Activated CD4-positive, alpha-beta T cell treated with anti-CD3 and anti-CD28 coated beads, Interleukin-2, amount 50 U/mL, for 48 hours (primary cell): Measurements from ENCODE around the gene SAMD14.

ENCODE experiments used
- DNase-seq, 2 experiments: peaks; one replicate each; pipeline ENCODE4 v3.0.0-alpha.2; 2020

Gene SAMD14

DNA sequence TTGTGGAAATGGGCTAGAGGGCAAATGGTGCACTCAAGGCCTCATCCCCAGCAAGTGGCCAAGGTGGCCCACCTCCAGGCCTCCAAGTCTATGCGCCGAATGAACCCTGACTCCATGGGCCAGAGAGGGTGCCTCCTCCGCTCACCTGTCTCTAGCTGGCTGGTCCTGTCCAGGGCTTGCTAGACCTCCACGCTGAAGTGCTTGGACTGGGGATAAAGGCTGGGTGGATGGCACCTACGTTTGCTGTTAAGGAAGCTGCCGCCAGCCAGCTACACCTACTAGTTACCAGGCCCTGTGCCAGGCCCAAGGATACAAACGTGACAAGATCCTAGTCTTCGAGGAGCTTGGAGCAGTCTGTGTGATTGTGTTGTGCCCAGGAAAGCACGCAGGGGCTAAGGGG is 35.1 kb upstream of the SAMD14 start:
- DNase-seq, result no peak

DNA sequence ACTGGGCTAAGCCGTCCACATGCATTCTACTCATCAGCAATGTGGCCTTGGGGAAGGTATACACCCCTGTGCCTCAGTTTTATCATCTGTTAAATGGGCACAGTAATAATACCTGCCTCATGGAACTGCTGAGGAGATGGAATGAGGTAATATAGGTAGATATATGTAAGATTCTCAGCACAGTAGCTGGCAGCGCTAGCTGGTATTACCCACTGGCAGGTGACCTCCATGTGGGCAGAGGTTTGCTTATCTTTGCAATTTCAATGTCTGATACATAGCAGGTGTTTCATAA is 34.7 kb upstream of the SAMD14 start:
- DNase-seq, result no peak

GRCh38 chr17:50163843-50164696 is 34.1 kb upstream of the SAMD14 start:
- peak in 1 of 2 experiments; percentile 20 for DNase-seq

- no peak for DNase-seq
Observed at GRCh38 chr17:50162466-50163254, 32.7 kb upstream of the SAMD14 start.

DNA sequence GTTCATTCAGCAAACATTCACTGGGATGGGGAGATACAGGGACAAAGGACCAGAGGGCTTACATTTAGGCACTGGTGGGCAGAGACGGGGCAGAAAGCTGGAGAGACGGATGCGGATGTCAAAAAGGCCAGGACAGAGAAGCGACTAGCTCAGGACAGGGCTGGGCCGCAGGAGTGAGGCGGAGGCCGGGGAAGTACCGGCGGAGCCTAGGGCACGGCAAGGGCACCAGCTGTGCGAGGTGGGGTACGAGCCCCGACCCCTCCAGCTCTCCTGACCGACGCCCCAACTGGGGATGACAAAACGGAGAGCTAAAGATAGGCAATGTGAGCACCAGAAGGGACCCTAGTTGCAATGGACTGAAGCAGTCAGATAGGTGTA is 31.9 kb upstream of the SAMD14 start:
- DNase-seq, result no peak

GRCh38 chr17:50161023-50161910 is 31.3 kb upstream of the SAMD14 start:
- peak; percentile 96 to 97 for DNase-seq

- no peak for DNase-seq
Observed at GRCh38 chr17:50157891-50158290, 27.9 kb upstream of the SAMD14 start.

GRCh38 chr17:50155115-50155819 is 25.3 kb upstream of the SAMD14 start:
- DNase-seq, result no peak

DNA sequence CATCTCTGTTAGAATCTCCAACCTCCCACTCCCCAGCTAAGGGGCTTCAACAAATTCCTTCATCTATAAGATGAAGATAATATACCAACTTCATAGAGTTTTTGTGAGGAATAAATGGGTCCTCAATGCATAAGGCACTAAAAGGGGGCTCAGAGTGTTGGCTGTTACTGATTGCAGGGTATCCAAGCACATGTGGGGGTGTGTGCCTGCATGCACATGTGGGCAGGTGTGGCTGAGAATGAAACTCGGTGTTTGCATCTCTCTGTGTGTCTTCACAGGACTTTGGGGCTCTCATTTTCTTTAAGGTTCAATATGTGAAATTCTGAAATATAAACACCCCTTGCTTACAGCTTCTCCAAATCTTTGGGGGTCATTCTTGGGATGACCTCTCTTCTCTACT is 24.6 kb upstream of the SAMD14 start:
- DNase-seq, result no peak

DNA sequence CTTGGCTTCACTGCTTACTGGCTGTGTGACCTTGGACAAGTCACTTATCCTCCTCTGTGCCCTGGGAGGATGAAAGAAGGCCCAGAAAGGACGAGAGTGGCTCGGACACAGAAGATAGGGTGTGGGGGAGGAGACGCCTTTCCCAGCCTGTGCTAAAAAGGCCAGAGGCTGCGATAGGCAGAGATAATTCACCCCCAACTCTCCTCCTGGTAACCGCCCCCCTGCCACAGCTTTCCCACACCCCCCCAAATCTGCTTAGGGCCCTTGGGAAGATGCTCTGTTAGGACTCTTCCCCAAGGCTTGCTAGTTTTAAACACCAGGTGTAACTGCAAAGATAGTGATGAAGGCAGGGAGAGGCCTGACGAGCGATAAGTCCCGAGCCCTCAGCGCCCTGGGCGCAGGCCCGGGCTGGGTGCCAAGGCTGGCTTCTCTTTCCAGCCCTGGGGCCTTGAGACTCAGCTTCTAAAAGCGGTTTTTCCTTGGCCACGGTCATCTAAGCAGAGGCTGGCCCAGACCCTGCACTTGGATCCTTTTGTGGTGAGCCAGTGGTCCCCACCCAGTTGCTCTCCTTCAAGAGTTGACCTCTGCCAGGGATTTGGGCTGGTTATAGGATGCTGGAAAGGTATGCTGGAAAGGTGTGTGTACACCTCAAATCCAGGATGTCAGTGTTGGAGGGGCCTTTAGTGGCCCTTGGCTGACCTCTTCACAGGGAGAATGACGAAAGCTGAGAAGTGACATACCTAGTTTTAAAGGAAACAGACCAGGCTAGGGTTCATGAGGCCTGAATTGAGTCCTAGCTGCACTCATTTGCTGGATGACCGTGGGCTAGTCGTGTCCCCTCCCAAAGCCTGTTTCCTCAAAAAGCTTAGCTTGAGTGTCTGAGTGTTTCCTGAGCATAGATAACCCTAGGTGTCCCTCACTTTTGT is 24.0 kb upstream of the SAMD14 start:
- no peak for DNase-seq

DNA sequence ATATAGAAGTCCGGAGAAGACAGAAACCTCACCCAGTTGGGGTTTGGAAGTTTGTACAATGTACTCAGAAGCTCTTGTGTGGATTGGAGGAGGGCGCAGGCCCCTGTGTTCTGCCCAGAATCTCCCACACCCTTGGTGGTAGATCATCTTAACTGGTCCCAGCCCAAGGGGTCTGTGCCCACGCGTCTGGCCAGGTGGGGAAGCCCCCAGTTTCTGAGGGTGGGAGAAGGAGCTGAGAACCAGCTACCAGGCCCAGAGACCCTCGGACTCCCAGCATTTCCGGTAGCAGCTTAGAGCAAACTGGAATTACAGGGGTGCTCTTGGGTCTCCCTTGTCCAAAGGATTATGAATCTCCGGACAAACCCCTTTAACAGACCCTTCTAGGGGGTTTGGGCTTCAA is 22.8 kb upstream of the SAMD14 start:
- no peak for DNase-seq

GRCh38 chr17:50151937-50152547 is 22.1 kb upstream of the SAMD14 start:
- DNase-seq, result peak; percentile 45 to 65

DNA sequence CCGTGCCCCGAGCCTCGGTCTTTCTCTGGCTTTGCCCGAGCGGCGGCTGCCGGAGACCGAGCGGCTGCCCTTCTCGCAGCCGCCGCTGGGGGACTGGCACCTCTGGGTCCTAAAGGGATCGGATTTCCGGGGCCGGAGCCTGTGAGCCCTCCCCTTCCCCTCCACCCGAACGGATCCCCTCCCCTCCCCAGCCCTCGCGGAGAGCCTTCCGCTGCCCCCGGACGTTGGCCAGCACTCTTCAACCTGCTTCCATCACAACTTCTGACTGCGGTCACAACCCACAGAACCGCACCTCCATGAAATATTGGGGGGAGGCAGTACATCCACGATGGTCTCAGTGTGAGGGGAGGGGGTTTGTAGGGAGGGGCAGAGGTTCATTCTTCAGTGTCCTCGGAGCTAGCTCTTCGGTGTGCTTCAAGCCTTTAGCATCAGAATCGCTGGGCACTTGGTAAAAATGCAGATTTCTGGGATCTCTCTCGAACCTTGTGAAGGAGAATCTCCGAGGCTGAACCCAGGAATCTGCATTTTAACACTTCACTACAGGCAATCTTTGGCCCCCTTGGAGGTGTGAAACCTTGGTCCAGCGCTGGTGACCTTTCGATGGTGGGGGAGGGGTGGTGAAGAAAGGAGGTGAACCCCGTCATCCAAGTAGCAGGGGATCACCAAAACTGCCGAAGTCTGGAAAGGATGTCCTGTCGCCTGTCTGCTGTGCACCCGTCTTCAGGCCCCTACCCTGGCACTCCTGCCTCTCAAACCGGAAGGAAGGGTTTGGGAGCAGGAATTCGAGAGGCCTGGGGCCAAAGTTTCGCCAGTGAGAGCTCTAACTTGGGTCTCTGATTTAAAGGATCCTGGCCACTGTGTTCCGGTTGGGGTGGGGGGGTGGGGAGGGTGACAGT is 21.3 kb upstream of the SAMD14 start:
- DNase-seq, result peak; percentile 90 to 91

- no peak for DNase-seq
Observed at GRCh38 chr17:50150354-50151040, 20.5 kb upstream of the SAMD14 start, which contains the start of gene PPP1R9B. Gene PPP1R9B, minus strand, starts transcription at chr17:50150677. Its CDS starts 164 bp downstream, at chr17:50150513.

GRCh38 chr17:50149417-50150353 is 19.7 kb upstream of the SAMD14 start:
- DNase-seq, result peak; percentile 41 to 53

DNA sequence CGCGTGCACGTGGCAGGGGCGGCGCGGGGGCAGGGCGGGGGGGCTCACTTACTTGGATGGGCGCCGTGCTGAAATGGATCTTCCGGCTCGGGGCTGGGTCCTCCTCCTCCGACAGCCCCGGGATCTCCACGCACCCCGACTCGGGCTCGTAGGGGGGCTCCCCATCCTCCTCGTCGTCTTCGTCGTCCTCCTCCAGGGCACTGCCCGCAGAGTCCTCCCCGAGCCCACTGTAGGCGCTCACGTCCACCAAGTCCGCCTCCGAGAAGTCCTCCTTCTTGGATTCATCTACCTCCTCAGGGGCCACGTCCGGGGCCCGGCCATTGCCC is 19.1 kb upstream of the SAMD14 start:
- no peak for DNase-seq

GRCh38 chr17:50148226-50149090 is 18.5 kb upstream of the SAMD14 start:
- DNase-seq, result peak; percentile 83 to 88
